NCI-H1092 treated with DMSO at 0.1 percent for 48 hours (cell line): ENCODE data around the gene KRT84.
A peak's percentile ranks its signal among the peaks of the same experiment; 100 is the strongest.

ENCODE experiments used
- DNase-seq: peaks from one replicate; lab custom pipeline; 2025; lab: John Stamatoyannopoulos, UW

KRT84 gene

GRCh38 chr12:52383331-52383730 is 2.1 kb downstream of the KRT84 start:
- no peak for DNase-seq

- no peak for DNase-seq
These were observed 2.6 kb downstream of the KRT84 start for GRCh38 chr12:52382854-52383253.

GRCh38 chr12:52381206-52381605 is 4.2 kb downstream of the KRT84 start:
- DNase-seq: no peak

GRCh38 chr12:52380271-52380694 is 5.2 kb downstream of the KRT84 start:
- peak; percentile 31 for DNase-seq

- no peak for DNase-seq
These were observed 5.9 kb downstream of the KRT84 start for GRCh38 chr12:52379536-52379935.

- DNase-seq: no peak
These were observed 7.4 kb downstream of the KRT84 start for GRCh38 chr12:52378091-52378490.

- DNase-seq: no peak
These were observed 8.2 kb downstream of the KRT84 start for GRCh38 chr12:52377266-52377665.

GRCh38 chr12:52372216-52373154 is 13.0 kb downstream of the KRT84 start:
- peak; percentile 60 for DNase-seq

GRCh38 chr12:52371716-52372115 is 13.7 kb downstream of the KRT84 start:
- no peak for DNase-seq

- DNase-seq: no peak
These were observed 14.4 kb downstream of the KRT84 start for GRCh38 chr12:52370926-52371608.

GRCh38 chr12:52369809-52370208 is 15.6 kb downstream of the KRT84 start:
- no peak for DNase-seq

GRCh38 chr12:52369211-52369610 is 16.2 kb downstream of the KRT84 start:
- no peak for DNase-seq

GRCh38 chr12:52368508-52368907 is 16.9 kb downstream of the KRT84 start:
- DNase-seq: no peak

GRCh38 chr12:52367876-52368275 is 17.6 kb downstream of the KRT84 start:
- no peak for DNase-seq

- DNase-seq: no peak
These were observed 18.5 kb downstream of the KRT84 start, which contains the start of gene KRT85 for GRCh38 chr12:52366738-52367485. TSS of gene KRT85 (minus strand) at chr12:52367481. CDS start at chr12:52367405, 76 bp downstream.

GRCh38 chr12:52364901-52365489 is 20.5 kb downstream of the KRT84 start:
- no peak for DNase-seq

- no peak for DNase-seq
These were observed 21.4 kb downstream of the KRT84 start for GRCh38 chr12:52364061-52364460.

- no peak for DNase-seq
These were observed 22.3 kb downstream of the KRT84 start for GRCh38 chr12:52363111-52363679.

- no peak for DNase-seq
These were observed 23.2 kb downstream of the KRT84 start for GRCh38 chr12:52362118-52362726.

GRCh38 chr12:52361553-52361952 is 23.9 kb downstream of the KRT84 start:
- DNase-seq: no peak

GRCh38 chr12:52360663-52361271 is 24.7 kb downstream of the KRT84 start:
- no peak for DNase-seq
